MM.1S (cell line): ENCODE data around the gene SNX9.

Source experiments
- CTCF ChIP-seq: fragments of 300-600 bp; sonication (generic); IDR thresholded peaks from 2 replicates; pipeline ENCODE4 v1.5.1; 2016; ENCODE audit warnings: antibody characterized with exemption, low read length, mixed read lengths
- EZH2 ChIP-seq: fragments of 300-600 bp; sonication (generic); optimal IDR thresholded peaks from 2 replicates; pipeline ENCODE3; 2017; ENCODE audit warnings: low read depth, mild to moderate bottlenecking, antibody characterized with exemption, low read length, mixed read lengths
- EZH2phosphoT487 ChIP-seq: fragments of 300-600 bp; sonication (generic); IDR thresholded peaks from 2 replicates; pipeline ENCODE4 v1.6.1; 2018; ENCODE audit warnings: antibody characterized with exemption, low read length

DNA sequence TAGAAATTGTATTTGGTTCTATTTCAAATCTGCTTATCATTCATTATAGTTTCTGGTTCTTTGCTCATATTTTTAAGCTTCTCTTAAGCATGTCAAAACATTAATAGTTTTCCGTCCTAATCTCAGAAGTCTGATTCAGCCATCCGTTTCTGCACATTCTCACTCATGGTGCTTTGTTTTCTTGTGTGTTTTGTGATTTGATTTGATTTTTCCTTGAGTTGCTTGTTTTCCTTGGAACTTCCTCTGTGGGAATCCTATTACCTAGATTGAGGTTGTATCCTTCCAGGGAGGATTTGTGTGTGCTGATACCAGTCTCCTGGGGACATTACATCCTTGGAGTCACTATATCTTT, 7.9 kb downstream of the SNX9 start:
- TF ChIP-seq EZH2phosphoT487 (no peak), EZH2 (no peak), CTCF (no peak)
